Measurements from ENCODE around the gene KLK12.

Gene KLK12

DNA sequence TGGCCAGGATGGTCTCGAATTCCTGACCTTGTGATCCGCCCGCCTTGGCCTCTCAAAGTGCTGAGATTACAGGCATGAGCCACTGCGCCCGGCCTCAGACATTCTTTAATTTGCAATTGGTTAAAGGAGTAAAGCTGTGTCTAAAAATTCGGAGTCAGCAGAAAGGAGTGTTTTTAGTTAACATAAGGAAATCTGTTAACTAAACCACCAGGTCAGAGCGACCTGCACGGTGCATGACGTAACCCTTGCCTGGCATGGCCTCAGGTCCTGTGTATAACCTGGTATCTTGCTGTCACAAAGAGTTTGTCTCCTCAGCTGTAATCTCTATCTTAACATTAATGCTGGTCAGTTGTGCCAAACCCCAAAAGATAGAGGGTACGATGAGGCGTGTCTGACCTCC is 9.5 kb upstream of the KLK12 start:
- no peak for FAIRE-seq

DNA sequence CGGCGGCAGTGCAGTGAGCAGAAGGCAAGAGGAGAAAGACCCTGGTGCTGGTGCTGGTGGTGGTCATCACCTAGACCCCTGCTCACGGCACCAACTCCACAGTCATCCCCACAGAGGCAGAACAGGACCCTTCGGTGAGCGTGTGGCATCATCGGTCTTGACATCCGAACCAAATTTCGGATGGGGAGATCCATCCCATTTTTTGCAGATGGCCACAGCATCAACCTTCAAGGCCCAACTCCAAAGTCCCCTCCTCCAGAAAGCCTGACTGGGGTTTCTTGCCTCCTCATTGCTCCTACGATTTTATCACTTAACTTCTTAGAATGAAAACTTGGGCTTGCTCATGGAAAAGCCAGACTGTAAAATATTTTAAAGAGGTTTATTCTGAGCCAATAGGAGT is 8.7 kb upstream of the KLK12 start:
- no peak for FAIRE-seq

DNA sequence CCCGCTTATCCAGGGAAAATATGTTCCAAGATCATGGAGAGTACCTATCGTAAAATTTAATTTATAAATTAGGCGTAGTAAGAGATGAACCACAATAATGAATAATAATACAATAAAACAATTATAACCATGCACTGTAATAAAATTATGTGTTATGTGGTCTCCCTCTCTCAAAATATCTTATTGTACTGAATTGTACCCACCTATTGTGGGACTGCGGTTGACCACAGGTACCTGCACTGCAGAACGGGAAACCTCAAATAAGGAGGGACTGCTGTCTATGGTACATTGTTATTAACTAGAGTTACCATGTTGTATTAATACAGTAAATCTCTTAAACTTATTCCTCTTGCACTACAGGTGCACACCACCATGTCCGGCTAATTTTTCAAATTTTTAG is 5.3 kb upstream of the KLK12 start:
- no peak for FAIRE-seq

DNA sequence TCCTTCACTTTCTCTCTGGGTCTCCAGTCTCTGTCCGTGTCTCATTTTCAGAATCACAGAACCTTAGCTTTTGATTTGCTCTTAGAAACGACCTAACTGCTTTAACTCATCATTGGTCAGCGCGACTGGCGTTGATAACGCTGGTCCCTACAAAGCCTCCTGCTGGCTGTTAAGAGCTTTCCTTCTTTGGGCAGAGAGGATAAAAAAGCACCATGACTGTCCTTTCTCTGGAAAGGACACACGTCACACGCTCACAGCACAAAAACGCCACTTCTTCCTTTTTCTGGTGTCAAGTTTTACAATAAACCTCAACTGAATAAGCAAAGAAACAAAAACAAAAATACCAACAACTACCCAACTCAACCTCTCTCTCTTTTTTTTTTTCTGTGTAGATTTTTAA is 1.7 kb upstream of the KLK12 start:
- no peak for FAIRE-seq

DNA sequence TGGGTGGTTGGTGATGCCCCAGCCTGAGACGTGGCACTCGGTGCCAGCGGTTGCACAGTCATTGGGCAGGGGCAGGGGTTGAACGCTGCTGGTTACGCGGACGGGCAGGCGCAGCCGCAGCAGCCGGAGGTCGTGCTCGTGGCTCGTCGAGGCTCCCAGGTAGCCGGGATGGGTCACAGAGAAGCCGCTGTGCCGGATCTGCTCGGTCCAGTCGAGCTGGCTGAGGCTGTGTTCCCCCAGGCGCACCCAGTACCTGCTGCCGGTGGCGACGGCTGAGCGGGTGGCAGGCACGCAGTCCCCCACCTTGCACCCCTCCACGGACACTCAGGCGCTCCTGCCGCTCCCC is 2.9 kb downstream of the KLK12 start:
- no peak for FAIRE-seq

DNA sequence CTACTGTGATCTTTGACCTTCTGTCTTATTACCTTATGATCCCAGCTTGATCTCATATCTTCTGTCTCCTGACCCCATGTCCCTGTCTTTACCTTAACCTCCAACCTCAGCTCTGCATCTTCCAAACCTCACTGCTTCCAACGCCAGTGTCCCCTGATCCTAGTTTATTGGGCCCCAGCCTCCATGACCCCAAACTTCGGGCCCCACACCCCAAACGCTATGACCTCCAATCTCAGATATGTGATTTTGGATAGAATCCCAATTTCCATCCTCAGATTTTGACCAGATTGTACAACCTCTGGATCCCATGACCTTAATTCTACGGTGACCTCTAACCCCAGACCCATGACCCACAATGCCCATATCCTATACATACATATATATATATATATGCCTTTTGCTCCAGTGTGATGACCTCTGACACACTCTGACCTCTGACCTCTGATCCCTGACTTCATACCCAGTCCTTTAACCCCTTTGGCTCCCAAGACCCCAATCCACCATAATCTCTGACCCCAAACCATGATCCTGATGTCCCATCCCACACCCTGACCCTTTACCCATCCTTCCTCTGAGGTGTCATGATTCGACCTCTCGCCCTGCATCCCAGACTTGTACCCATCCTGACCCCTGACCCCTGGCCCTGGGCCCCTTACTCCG is 3.5 kb downstream of the KLK12 start:
- no peak for FAIRE-seq

DNA sequence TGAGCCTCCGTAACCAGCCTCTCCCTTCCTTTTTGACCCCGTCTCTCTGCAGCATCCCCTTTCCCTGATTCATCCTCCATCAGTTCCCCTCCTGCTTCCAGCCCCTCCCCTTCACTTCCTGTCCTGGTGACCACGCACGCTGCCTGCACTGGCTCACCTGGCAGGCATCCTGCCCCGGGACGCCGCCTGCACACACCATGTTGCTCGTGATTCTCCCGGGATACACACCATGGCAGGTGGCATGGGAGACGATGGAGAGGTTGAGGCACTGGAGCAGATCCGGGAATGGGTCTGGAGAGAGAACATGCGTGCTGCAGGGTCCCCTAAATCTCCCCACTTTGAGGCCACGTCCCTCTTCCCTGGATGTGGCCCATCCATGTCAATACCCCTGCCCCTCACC is 4.2 kb downstream of the KLK12 start:
- no peak for FAIRE-seq

DNA sequence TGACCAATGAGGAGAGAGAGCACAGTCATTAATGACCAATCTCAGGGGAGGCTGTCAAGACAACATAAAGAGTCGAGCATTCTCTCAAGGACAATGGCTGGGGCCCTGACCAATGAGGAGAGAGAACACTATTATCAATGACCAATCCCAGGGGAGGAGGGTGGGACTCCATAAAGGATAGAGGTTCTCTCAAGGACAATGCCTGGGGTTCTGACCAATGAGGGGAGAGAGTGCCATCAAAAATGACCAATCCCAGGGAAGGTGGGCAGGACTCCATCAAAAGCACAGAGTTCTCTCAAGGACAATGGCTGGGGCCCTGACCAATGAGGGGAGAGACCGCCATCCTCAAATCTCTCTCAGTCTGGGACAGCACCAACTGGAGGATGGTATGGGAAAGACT is 5.1 kb downstream of the KLK12 start:
- FAIRE-seq: no peak

DNA sequence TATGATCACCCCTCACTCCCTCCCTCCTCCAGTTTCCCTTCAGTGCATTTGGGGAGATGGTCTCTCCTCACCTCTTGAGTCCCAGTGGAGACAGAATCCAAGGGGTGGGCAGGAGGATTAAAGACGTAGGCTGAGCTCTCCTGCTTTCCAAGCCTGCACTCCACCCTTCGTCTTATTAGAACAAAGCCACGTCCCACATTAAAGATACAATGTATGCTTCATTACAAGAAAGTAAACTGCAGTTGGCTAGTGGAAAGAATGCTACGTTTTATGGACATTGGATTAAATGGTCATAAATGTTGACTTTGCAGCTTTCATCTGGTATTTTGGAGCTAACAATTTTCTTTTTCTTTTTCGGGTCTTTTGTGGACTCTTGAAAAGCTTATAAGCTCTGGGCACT is 6.9 kb downstream of the KLK12 start:
- FAIRE-seq: no peak

DNA sequence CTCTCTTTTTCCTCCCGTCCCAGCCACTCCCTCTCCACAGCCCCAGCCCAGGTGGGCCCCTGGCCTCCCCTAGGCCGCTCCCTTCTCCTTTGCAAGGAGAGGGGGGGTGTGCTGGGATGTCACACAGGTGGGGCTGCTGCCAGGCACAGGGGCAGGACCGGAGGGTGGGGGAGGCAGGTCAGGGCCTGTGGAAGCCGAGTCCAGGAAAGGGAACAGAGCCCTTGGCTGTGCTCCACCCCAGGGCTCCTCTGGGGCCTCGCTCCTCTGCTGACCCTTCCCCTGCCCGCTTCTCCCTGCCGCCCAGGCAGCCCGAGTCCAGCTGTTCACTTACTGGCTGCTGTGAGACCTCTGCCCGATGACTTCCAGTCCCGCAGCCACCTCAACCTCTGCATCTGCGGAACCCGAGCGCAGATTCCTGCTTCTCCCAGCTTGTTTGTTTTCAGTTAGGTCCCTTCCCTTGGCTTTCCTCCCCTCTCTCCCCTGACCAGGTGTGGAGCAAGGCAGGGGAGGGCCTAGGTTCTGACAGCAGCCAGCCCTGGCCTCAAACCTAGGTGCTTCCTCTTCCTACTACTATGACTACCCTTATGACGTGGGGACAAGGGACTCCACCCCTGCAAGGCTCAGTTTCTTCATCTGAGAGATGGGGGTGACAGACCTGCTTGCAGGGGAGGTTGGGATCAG is 7.5 kb downstream of the KLK12 start:
- FAIRE-seq: no peak

DNA sequence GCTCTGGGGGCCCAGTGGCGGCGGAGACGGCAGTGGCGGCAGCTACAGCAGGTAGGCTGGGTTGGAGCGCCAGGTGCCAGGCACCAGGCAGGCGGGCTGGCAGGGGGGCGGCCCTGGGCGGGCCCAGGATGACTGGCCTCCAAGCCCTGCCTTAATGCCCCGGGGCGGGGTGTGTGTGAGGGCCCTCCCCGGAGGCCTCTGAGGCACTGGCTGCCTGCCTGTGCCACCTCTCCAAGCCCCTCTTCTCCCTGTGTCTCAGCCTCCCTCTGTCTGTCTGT is 8.3 kb downstream of the KLK12 start, which contains the start of gene KLK11:
Gene KLK11, minus strand, starts transcription at position 63 of the 278 bp plus-strand sequence. CDS start 985 bp downstream, outside the sequence.
- FAIRE-seq: no peak

DNA sequence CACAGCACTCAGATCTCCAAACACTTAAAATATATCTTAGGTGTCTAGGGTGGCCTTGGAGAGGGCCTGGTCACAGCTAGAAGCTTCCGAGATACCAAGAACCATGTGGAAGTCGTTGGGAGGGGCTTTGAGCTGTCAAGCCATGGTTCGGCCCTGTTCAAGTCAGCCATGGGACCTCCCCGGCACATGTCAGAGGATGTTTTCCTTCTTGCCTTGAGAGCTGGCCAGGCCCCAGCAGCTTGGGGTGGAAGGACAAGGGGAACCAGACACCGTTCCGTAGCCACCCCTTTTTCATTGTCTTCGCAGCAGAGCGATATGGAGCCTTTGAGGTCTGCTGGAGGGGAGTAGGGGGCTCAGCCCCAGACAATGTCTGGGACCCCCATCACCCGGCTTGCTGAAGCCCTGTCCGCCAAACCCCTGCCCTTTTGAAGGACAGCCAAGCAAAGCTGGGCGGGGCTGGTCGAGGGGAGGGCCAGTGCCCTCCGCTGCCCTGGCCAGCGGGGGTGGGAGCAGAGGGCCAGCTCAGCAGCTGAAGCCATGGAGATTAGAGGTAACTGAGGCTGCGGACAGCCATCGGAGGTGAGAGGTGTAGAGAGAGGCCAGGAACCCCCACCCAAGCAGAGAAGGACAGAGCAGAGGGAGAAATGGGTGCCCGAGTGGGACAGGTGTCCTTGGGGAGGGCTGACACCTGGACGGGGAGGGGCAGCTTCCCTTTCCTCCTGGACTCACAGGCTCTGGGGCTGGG is 8.8 kb downstream of the KLK12 start:
- FAIRE-seq: no peak

DNA sequence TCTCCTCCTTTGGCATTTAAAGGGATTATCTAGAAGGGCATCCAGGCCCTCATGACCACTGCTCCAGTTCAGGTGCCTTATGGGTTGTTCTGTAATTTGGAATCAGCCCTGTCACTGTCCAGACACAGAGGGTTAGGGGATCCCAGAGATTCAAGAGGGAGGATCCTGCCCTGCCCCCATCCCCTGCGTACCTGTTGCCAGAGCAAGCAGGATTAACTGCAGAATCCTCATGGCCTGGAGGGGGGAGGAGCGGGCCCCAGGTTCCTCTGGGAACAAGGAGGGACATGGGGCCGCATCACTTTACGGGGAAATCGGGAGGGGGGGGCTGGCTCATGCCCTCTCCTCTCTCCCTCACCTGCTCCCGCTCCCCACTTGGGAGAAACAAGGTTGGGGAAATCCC is 9.4 kb downstream of the KLK12 start:
- no peak for FAIRE-seq

DNA sequence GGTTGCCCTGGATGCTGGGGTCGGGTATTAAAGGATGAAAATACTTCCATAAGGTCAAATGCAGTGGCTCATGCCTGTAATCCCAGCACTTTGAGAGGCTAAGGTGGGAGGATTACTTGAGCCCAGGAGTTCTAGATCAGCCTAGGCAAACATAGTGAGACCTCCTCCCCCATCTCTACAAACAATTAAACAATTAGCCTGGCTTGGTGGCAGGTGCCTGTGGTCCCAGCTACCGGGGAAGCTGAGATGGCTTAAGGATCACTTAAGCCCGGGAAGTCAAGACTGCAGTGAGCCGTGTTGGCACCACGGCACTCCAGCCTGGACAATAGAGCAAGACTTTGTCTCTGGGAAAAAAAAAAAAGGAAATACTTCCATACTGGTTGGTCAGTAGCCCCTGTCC is 9.9 kb downstream of the KLK12 start:
- FAIRE-seq: no peak

DNA sequence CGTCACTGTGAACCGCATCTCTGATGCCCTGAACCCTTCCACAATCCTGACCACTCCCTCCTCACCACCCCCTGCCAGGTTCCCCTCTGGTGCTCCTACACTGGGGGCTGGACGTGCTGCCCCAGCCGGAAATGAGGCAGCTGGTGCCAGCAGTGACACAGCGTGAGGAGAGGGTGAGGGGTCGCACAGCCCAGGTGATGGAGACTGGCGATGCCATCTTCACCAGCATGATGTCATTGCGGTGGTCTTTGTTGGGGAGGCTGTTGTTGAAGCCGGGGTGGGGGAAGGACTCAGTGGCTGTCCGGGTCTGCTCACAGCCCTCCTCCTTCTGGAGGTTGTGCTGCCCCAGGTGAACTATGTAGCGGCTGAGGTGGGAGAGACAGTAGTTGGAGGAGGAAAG is 10.9 kb downstream of the KLK12 start:
- no peak for FAIRE-seq

DNA sequence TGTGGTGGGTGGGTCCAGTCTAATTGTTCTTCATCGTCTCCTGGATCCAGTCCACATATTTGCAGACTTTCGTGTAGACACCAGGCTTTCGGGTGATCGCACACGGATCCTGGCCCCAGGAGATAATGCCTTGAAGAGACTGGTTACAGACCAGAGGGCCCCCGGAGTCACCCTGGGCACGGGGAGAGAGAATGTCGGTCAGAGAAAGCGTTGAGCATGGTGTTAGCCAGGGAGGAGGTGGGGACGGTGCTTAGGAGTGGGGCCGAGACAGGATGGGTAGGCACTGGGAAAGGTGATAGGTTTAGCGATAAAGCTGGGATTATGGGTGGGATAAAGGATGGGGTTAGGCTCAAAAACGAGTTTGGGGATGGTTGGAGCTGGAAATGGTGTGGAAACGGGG is 12.3 kb downstream of the KLK12 start:
- no peak for FAIRE-seq

DNA sequence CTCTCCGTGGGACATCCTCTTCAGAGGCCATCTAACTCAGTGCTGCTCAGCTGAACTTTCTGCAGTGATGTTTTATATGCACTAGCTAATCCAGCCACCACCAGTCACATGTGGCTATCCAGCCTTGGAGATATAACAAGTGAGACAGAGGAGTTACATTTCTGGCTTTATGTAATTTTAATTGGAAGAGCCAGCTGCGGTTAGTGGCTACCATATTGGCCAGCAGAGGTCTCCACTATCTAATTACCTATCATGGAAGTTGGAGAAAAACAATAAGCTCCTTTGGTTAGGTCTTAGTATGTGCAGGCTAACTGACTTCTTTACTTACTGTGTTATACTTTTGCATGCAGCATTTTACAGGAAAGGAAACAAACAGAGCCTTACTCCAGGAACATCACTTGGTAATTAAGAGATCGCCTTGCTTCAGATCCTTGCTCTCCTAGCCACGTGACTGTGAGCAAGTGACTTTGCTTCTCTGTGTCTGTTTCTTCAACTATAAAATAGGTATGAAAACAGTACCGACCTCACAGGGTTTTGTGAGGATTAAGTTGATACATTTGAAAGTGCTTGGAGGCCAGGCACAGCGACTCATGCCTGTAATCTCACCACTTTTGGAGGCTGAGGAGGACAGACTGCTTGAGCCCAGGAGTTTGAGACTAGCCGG is 13.7 kb downstream of the KLK12 start:
- no peak for FAIRE-seq

DNA sequence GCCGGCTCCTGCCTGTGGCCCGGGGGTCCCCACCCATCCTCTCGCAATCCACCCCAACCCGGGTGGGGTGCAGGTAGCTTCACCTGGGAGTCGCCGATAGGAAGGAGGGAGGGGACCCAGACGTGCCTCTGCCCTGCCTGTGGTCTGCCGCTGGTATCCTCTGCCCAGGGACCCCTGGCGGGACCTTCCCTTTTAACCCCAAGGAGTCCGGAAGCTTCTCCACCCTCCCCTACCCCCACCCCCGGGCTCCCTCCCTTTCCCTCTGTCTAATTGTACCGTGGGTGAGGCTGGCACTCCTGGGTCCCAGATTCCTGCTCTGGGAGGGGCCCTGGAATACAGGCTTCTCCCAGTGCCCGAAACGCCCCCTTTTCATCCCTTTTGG is 15.3 kb downstream of the KLK12 start, which contains the start of gene KLK10:
Gene KLK10, minus strand, starts transcription at position 166 of the 382 bp plus-strand sequence. CDS start 579 bp downstream, outside the sequence.
- no peak for FAIRE-seq

DNA sequence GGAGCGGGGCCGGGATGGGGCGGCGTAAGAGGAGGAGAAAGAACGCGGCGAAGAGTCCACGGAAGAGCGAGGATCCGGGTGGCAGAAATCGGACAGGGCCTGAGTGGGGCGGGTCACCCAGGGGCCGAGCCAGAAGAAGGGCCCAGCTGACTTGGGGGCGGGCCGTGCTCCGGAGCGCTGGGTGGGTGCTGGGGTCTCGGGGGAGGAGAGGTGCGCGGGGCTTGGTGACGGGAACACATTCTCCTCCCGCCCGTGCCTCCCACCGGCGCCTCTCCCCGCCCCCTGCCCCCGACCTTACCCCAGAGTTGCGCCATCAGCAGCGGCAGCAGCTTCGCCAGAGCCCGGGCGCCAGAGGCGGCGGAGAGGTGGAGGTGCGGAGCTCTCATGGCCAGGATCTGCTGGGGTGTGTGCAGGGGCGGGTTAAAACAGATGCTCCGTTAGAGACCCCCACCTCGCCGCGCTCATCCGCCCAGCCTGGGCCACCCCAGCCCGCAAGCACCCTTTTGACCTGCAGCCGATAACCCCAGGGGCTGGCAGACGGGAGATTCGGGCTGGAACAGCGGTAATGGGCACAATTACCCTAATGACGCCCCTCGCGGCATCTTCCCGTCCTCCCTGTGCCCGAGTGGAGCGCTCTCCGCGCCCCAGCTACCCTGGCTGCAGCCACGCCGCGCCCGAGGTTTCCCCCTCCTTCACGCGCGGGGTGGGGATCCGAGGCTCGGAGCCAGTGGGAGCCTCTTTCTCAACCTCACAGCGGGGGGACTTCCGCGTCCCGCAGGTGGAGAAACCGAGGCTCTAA is 15.9 kb downstream of the KLK12 start:
- FAIRE-seq: no peak

DNA sequence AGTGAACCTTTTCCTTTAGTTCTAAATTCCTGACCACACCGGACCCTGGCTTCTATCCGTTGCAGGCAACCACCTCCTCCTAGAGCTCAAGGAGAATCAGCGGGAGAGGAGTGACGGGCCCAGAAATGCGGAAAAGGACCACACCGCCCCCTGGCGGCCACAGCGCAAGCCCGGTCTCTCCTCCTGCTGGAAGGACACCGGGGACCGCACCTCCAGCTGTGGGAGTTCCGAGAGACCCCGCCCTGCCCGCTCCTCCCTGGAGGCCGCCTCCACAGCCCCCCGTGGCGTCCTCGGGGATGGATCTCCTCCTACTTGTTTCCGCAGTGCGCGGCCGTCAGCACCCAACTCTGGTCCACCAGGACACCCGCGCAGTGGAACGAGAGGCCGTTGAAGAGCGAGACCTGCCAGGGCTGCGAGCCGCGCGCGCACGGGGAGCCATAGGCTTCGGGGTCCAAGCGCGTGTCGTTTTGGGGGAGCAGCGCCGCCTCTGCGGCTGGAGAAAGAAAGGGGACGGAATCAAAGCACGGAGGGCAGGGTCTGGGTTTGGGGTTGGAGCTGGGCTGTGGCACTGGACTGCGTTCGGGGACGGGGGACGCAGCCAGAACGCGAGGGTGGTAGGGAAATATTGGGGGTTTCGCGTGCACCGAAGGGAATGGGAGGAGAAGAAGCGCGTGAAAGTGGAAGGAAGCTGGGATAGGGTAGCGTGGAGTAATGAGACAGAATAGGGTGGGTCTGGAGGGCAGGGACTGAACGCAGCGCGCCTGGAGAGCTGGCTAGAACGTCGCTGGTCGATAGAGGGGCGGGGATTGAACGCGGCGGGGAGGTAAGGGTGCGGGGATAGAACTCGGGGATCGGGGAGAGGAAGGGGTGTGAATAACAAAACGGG is 17.8 kb downstream of the KLK12 start:
- no peak for FAIRE-seq

DNA sequence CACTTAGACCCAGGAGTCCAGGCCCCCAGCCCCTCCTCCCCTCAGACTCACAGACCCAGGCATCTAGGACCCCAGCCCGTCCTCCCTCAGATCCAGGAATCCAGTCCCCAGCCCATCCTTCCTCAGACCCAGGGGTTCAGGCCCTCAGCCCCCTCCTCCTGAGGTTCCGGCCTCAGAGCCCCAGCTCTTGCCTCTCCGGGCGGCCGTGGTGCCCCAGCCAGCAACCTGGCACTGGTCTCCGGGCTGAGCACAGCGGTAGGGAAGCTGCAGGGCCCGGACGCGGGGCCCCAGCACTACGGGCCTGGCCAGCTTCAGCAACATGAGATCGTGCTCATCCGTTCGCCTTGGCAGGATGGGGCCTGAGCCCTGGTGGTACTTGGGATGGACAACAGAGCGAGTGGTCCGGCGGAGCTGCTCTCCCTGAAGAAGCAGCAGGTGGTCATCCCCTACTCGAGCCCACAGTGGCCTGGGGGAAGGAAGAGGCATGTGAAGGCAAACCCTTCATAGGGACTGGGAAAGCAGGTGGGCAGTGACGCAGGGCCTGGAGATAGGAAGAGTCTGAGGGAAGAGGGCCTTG is 19.0 kb downstream of the KLK12 start:
- FAIRE-seq: no peak
